ENCODE results near the gene KCNJ16.

DNA sequence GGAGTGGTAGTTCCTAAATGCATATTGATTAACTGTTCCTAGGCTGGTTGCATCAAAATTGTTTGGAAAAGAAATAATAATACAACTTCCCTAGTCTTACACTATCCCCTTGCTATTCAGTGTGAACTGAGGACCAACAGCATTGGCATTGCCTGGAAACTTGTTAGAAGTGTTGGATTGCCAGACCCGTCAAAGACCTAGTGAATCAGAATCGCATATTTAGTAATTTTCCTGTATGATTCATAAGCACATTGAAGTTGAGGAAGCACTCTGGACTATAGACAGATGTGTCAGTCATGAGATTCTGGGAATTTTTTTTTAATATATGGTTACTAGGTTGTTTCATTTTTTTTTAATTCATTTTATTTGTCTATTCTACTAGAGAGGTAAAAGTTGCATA lies 34.7 kb upstream of the KCNJ16 start:
- TF ChIP-seq EP300 (IDR thresholded peaks at IDR 0.05) (no peak), POLR2A (IDR thresholded peaks at IDR 0.05) (no peak)
- TF ChIP-seq, protein P1, sequence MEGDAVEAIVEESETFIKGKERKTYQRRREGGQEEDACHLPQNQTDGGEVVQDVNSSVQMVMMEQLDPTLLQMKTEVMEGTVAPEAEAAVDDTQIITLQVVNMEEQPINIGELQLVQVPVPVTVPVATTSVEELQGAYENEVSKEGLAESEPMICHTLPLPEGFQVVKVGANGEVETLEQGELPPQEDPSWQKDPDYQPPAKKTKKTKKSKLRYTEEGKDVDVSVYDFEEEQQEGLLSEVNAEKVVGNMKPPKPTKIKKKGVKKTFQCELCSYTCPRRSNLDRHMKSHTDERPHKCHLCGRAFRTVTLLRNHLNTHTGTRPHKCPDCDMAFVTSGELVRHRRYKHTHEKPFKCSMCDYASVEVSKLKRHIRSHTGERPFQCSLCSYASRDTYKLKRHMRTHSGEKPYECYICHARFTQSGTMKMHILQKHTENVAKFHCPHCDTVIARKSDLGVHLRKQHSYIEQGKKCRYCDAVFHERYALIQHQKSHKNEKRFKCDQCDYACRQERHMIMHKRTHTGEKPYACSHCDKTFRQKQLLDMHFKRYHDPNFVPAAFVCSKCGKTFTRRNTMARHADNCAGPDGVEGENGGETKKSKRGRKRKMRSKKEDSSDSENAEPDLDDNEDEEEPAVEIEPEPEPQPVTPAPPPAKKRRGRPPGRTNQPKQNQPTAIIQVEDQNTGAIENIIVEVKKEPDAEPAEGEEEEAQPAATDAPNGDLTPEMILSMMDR (IDR thresholded peaks at IDR 0.05), result no peak
